ENCODE results near the gene DEFB132. TPM values are rescaled to one million over a fixed set of nuclear protein-coding genes. Genes with fewer than 3 reads are reported as not detected.
A peak's percentile ranks its signal among the peaks of the same experiment; 100 is the strongest.
"Not testable (repeated sequence)": the region's sequence is repeated elsewhere in the genome, so short reads cannot be mapped to it uniquely, and the experiment has no call there.

Gene DEFB132
- total RNA-seq, 1 experiment from 2014 or later = not detected

DNA sequence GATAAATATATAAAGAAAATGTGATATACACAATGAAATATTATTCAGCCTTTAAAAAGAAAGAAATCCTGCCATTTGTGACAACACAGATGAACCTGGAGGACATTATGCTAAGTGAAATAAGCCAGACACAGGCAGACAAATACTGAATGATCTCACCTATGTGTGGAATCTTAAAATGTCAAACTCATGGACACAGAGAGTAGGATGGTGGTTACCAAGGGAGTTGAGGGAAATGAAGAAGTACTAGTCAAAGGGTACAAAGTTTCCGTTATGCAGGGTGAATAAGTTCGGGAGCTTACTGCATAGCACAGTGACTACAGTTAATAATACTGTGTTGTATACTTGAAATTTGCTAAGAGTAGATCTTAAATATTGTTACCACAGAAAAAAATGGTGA is 14.6 kb upstream of the DEFB132 start:
- H3K27me3 ChIP-seq (ENCODE audit: control insufficient read depth, insufficient read depth, low read length) = peaks cover 34% of the 10 kb centered on the region

DNA sequence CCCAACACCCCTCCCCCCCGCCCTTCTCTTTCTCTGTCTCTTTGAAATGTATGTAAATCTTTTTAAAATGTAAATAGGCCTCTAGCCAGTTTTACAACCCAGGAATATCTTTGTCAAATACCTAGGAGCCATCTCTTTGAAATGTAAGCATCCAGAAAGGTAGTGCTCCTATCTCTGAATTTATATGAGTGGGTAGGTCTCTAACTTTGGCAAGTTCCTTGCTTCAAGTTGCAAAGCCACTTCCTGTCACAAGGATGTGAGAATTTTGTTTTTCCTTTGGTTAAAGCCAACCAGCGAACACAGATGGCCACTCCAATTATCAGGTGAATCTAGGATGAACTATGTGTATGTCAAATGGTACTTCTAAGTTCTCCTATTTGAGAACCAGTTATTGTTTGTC is 6.2 kb upstream of the DEFB132 start:
- DNase-seq = no peak
- Histone ChIP-seq H3K27me3 (ENCODE audit: control insufficient read depth, insufficient read depth, low read length) (peaks cover 60% of the 10 kb centered on the region), H3K36me3 (replicated peaks; ENCODE audit: control insufficient read depth, insufficient read depth, low read length) (no peaks in the 10 kb centered on the region), H3K4me3 (ENCODE audit: insufficient read depth, low read depth, low read length) (no peak overlapping the region)

More for the DNA sequence above, 14.6 kb upstream of the DEFB132 start:
- Histone ChIP-seq H3K36me3 (replicated peaks; ENCODE audit: control insufficient read depth, insufficient read depth, low read length) (no peaks in the 10 kb centered on the region), H3K4me3 (ENCODE audit: insufficient read depth, low read depth, low read length) (no peak overlapping the region)
- DNase-seq = no peak

DNA sequence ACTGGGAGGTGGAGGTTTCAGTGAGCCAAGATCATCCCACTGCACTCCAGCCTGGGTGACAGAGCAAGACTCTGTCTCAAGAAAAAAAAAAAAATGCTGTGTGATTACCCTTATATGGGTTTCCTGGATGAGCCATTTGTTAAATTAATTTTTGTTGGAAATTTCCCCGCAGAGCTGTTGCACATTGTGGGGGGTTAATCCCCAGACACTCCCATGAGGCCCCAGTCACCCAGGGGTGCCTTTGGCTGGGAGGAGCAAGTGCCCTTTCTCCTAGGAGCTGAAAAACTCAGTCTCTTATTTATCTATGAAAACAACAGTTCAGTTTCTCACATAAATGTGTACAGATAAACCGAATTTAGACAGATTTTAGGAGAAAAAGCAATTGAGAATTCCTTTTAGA is 4.7 kb upstream of the DEFB132 start:
- Histone ChIP-seq H3K36me3 (replicated peaks; ENCODE audit: control insufficient read depth, insufficient read depth, low read length) (no peaks in the 10 kb centered on the region), H3K4me3 (ENCODE audit: insufficient read depth, low read depth, low read length) (no peak overlapping the region), H3K27me3 (ENCODE audit: control insufficient read depth, insufficient read depth, low read length) (peaks cover 68% of the 10 kb centered on the region)
- DNase-seq = no peak

DNA sequence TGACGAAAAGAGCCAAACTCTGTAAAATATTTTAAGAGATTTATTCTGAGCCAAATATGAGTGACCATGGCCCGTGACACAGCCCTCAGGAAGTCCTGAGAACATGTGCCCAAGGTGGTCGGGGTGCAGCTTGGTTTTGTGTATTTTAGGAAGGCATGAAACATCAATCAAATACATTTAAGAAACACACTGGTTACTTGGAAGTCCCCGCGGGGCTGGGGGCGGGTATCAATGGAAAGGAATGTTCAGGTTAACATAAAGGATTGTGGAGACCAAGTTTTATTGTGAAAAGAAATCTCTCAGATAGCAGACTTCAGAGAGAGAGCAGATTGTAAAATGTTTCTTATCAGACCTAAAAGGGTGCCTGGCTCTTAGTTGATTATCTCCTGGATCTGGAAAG is 4.1 kb upstream of the DEFB132 start:
- H3K27me3 ChIP-seq (ENCODE audit: control insufficient read depth, insufficient read depth, low read length) = peaks cover 72% of the 10 kb centered on the region
- not testable (repeated sequence) for H3K36me3 ChIP-seq (replicated peaks; ENCODE audit: control insufficient read depth, insufficient read depth, low read length); DNase-seq; H3K4me3 ChIP-seq (ENCODE audit: insufficient read depth, low read depth, low read length)

DNA sequence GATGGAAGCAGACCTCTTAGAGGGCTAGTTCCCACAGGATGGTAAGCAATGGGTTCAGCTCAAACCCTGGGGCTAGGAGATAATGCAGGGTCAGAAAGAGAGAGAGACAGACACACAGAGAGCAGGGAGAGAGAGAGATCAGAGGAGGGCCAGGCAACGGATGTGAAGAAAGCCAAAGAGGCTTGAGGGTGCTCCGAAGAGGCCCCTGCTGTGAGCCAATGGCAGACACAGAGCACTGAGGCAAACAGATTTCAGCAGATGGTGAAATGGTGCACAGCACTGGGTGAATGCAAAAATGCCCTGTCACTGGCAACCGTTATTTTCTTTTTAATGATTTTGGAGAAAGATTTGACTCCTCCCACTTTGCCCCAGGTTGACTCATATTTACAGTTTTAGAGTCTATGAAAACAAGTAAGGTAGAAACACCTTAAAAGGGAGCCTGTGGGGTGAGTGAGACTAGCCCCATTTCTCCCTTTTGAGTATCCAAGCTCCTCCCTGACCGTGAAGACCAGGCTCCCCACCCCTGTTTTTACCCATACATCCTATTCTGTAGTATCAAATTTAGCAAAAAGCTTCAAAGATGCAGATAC is 840 bp downstream of the DEFB132 start:
- Histone ChIP-seq H3K4me3 (ENCODE audit: insufficient read depth, low read depth, low read length) (no peak overlapping the region), H3K27me3 (ENCODE audit: control insufficient read depth, insufficient read depth, low read length) (peaks cover 62% of the 10 kb centered on the region), H3K36me3 (replicated peaks; ENCODE audit: control insufficient read depth, insufficient read depth, low read length) (no peaks in the 10 kb centered on the region)
- DNase-seq = no peak

DNA sequence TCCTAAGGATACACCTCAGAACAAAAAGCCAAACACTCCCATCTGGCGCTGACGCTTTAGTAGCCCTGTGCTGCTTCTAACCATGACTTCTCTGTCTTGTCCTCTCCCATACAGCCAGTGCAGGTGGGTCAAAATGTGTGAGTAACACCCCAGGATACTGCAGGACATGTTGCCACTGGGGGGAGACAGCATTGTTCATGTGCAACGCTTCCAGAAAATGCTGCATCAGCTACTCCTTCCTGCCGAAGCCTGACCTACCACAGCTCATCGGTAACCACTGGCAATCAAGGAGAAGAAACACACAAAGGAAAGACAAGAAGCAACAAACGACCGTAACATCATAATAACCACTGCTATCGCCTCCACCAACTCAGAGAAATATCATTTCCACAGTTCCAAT is 1.4 kb downstream of the DEFB132 start:
- Histone ChIP-seq H3K4me3 (ENCODE audit: insufficient read depth, low read depth, low read length) (no peak overlapping the region), H3K36me3 (replicated peaks; ENCODE audit: control insufficient read depth, insufficient read depth, low read length) (no peaks in the 10 kb centered on the region), H3K27me3 (ENCODE audit: control insufficient read depth, insufficient read depth, low read length) (peaks cover 67% of the 10 kb centered on the region)
- DNase-seq = peak; percentile 48

DNA sequence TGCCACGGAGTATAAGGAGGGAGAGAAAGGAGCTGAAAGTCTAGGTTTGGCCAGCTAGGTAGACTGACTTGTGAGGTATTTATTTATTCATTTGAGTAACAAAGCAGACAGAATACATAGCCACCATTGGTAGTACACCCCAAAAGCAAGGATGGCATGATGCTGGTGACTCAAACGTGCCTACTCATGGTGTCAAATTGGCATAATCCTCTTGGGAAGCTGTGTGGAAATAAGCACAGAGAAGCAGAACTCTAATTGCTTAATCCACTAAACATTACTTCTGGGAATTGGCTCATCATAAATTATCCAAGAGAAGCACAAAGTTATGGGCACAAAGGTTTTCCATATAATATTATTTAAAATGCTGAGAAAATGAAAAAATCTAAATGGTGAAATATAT is 2.5 kb downstream of the DEFB132 start:
- DNase-seq = no peak
- Histone ChIP-seq H3K27me3 (ENCODE audit: control insufficient read depth, insufficient read depth, low read length) (peaks cover 60% of the 10 kb centered on the region), H3K36me3 (replicated peaks; ENCODE audit: control insufficient read depth, insufficient read depth, low read length) (no peaks in the 10 kb centered on the region), H3K4me3 (ENCODE audit: insufficient read depth, low read depth, low read length) (no peak overlapping the region)

DNA sequence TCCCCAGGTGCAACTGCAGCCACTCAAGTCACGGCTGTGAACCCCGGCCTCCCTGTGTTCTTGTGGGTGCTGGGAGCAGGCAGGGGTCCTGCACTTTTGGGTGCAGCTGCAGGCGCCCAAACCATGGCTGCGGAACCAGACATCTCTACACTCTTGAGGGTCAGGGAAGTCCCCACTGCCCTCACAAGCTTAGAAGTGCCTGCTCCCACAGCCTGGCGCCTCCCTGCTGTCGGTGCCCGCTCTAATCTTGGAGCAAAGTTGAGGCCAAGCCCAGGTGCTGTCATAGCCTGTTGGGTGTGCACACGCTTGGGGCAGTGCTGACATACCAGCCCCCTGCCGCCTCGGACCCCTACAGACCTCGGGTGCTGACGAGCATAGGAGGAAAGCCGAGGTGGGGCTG is 6.2 kb downstream of the DEFB132 start:
- no peak overlapping the region for H3K4me3 ChIP-seq (ENCODE audit: insufficient read depth, low read depth, low read length)
- no peaks in the 10 kb centered on the region for H3K36me3 ChIP-seq (replicated peaks; ENCODE audit: control insufficient read depth, insufficient read depth, low read length)
- H3K27me3 ChIP-seq (ENCODE audit: control insufficient read depth, insufficient read depth, low read length) = peaks cover 41% of the 10 kb centered on the region
- no peak for DNase-seq

DNA sequence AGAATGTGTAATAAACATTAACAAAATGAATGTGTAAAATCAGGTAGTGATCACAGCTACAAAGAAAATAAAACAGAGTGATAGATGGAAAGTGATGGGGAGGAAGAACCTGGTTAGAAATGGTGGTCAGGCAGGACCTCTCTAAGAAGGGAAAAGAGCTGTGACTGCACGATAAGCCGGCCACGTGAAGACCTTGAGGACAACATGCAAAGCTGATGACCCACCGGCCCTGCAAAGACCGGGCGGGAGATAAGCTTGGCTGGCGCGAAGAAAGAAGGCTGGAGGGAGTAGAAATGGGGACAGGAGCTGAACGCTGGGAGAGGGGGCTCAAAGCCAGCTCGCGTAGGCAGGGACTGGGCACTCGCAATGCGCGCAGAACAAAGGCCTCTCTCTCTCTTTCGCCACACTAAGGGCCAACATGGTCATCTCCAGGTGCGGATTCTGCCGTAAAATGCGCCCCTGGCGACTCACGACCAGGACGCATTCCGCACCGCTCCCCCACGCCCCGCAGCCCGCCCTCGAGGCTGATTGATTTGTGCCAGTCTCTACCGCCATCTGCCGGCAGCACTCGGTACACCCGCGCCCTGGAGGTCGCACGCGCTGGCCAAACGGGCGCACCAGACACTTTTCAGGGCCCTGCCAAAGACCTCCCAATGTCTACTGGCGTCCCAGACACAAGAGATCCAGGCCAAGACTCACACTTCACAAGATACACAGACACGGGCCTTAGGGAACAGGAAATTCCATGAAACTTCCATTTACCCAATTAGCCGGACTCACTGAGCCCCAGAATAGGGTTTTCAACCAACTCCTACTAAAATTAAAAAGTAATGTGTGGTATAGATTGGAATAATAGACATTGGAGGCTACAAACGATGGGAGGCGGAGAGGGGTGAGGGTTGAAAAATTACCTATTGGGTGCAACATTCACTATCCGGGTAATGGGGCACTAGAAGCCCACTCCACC is 9.4 kb downstream of the DEFB132 start:
- Histone ChIP-seq H3K4me3 (ENCODE audit: insufficient read depth, low read depth, low read length) (peak overlapping the region; percentile 36), H3K36me3 (replicated peaks; ENCODE audit: control insufficient read depth, insufficient read depth, low read length) (no peaks in the 10 kb centered on the region; the same call in 1 of the 2 replicates), H3K27me3 (ENCODE audit: control insufficient read depth, insufficient read depth, low read length) (peaks cover 24% of the 10 kb centered on the region)
- DNase-seq = peak; percentile 95

DNA sequence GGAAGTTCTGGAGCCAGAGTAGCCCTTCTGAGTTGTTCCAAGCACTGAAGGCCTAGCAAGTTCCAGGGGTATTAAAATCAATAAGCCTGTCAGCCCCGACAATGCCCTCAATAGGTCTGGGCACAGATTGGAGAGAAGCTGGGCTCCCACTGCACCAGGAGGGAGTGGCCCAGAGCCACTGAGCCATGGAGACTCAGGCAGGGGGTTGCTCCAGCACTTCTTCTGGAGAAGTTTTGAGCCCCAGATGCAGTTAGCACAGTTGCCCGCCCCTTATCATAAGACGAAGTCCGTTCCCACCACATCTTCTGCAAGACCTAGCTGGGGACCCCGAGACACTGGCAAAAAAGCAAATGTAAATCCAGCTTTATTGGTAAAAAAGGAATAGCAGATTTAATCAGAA is 13.0 kb downstream of the DEFB132 start:
- Histone ChIP-seq H3K36me3 (replicated peaks; ENCODE audit: control insufficient read depth, insufficient read depth, low read length) (peaks cover 2% of the 10 kb centered on the region), H3K27me3 (ENCODE audit: control insufficient read depth, insufficient read depth, low read length) (peaks cover 9% of the 10 kb centered on the region), H3K4me3 (ENCODE audit: insufficient read depth, low read depth, low read length) (no peak overlapping the region)
- no peak for DNase-seq

DNA sequence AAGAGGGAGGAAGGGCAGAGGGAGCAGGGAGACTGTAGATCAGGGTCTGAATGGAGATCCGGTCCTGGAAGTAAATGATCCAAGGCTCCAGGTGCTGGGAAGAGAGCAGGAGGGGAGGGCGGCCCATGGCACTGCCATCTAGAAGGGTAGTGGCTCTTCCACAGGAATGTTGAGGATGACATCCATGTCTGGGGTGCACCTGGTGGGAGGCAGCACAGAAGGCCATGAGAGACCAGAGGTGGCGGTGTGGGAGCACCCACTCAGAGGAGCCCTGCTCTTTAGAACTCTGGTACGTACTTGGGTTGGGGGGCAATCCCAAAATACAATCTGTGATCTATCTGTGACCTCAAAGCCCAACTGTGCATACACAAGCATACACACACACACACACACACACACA is 13.5 kb downstream of the DEFB132 start:
- Histone ChIP-seq H3K4me3 (ENCODE audit: insufficient read depth, low read depth, low read length) (no peak overlapping the region), H3K27me3 (ENCODE audit: control insufficient read depth, insufficient read depth, low read length) (peaks cover 7% of the 10 kb centered on the region), H3K36me3 (replicated peaks; ENCODE audit: control insufficient read depth, insufficient read depth, low read length) (peaks cover 5% of the 10 kb centered on the region)
- no peak for DNase-seq

DNA sequence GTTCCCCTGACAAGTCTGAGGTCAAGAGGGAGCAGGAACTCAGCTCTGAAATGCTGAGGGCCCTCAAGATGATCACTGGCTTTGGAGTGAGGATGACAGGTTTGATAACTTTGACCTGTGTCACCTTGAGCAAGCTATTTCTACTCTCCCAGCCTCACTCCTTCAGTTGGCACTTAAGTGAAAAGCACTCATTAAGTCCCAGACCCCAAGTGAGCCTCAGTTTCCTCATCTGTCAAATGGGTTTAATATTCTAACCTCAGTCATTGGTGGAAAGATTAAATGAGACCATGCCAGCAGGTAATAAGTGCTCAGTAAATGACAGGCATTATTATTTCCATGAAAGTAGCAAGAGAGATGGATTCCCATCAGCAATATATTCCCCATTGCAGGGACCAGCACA is 14.0 kb downstream of the DEFB132 start:
- Histone ChIP-seq H3K4me3 (ENCODE audit: insufficient read depth, low read depth, low read length) (no peak overlapping the region), H3K36me3 (replicated peaks; ENCODE audit: control insufficient read depth, insufficient read depth, low read length) (peaks cover 7% of the 10 kb centered on the region), H3K27me3 (ENCODE audit: control insufficient read depth, insufficient read depth, low read length) (peaks cover 3% of the 10 kb centered on the region)
- no peak for DNase-seq

DNA sequence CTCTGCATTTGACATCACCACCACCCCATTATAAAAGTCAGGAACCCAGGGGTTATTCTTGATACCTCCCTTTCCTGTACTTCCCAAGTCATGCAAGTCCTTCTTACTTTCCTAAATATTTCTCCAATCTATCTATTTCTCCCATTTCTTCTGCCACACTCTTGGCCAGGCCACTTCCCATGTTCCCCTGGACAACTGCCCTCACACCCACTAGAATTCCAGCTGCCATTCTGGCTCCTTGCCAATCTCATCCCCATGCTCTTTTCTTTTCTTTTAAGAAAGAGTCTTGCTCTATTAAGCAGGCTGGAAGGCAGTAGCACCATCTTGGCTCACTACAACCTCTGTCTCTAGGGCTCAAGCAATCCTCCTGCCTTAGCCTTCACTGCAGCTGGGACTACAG is 15.2 kb downstream of the DEFB132 start:
- H3K36me3 ChIP-seq (replicated peaks; ENCODE audit: control insufficient read depth, insufficient read depth, low read length) = peaks cover 9% of the 10 kb centered on the region
- H3K27me3 ChIP-seq (ENCODE audit: control insufficient read depth, insufficient read depth, low read length) = no peaks in the 10 kb centered on the region; the same call in none of the 2 replicates
- no peak overlapping the region for H3K4me3 ChIP-seq (ENCODE audit: insufficient read depth, low read depth, low read length)
- DNase-seq = no peak

DNA sequence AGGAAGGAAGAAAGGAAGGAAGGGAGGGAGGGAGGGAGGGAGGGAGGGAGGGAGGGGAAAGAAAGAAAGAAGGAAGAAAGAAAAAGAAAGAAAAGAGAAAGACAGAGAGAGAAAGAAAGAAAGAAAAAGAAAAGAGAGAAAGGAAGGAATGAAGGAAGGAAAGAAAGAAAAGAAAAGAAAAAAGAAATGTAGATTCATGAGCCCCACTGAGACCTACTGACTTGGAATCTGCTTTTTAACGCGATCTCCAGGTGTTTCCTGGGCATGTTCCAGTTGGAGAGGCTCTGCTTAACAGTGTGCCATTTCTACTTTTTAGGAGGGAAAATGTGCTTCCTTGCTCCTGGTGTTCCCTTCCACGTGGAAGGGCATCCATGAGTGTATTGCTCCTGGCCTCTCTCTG is 16.4 kb downstream of the DEFB132 start:
- Histone ChIP-seq H3K27me3 (ENCODE audit: control insufficient read depth, insufficient read depth, low read length) (no peaks in the 10 kb centered on the region), H3K4me3 (ENCODE audit: insufficient read depth, low read depth, low read length) (no peak overlapping the region), H3K36me3 (replicated peaks; ENCODE audit: control insufficient read depth, insufficient read depth, low read length) (peaks cover 14% of the 10 kb centered on the region)
- DNase-seq = no peak

DNA sequence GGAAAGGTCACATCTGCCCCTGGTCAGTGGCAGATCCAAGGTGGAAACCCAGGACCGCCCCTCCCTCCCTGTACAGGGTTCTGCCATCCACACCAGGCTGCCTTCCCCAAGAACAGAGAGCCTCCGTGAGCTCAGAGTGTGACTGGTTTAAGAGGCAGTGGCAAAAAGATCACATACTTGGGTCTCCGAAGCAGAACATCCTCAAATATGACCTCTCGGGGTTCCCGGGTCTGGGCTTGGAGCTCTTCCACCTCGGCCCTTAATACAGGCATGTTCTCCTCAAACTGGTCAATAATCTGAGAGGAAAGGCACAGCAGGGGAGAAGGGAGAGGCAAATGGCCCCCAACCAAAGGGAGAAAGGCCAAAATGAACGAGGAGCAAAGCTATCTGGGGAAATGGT is 18.3 kb downstream of the DEFB132 start:
- Histone ChIP-seq H3K36me3 (replicated peaks; ENCODE audit: control insufficient read depth, insufficient read depth, low read length) (peaks cover 14% of the 10 kb centered on the region), H3K4me3 (ENCODE audit: insufficient read depth, low read depth, low read length) (no peak overlapping the region), H3K27me3 (ENCODE audit: control insufficient read depth, insufficient read depth, low read length) (no peaks in the 10 kb centered on the region)
- DNase-seq = no peak
